Heart right ventricle (tissue), 16 donors: ENCODE measurements around the gene KLF6. TPM values are rescaled to one million over a fixed set of nuclear protein-coding genes. Genes with fewer than 3 reads are reported as not detected.
"Not testable (repeated sequence)": the region's sequence is repeated elsewhere in the genome, so short reads cannot be mapped to it uniquely, and the experiment has no call there.

Source experiments
- ATAC-seq, 8 donors: fragments of 200-7000 bp; cut with Tn5 transposase; one replicate each; pipeline ENCODE4 v1.9.1; 2020; ENCODE audit warnings: mild to moderate bottlenecking in 8 of 8, moderate library complexity in 8 of 8, moderate number of reproducible peaks in 1 of 8
- DNase-seq, 2 donors: peaks; one replicate each; pipeline ENCODE4 v3.0.0-alpha.2; 2020
- H3K27ac ChIP-seq, 10 donors: fragments of 200-600 bp; sonication (generic) in 2 of 10; one replicate each; pipeline versions ENCODE4 v1.5.0 to v1.8.0; 2020 to 2022; ENCODE audit warnings: mild to moderate bottlenecking in 3 of 10
- H3K27me3 ChIP-seq, 7 donors: fragments of 200-600 bp; one replicate each; pipeline ENCODE4 v1.8.0; 2021 to 2022; ENCODE audit warnings: mild to moderate bottlenecking in 2 of 7
- H3K36me3 ChIP-seq, 9 donors: fragments of 200-600 bp; sonication (generic) in 1 of 9; one replicate each; pipeline versions ENCODE4 v1.5.0 to v1.8.0; 2020 to 2022; ENCODE audit warnings: mild to moderate bottlenecking in 2 of 9
- H3K4me1 ChIP-seq, 9 donors: fragments of 200-600 bp; sonication (generic) in 1 of 9; one replicate each; pipeline versions ENCODE4 v1.5.0 to v1.8.0; 2020 to 2022; ENCODE audit warnings: mild to moderate bottlenecking in 4 of 9
- H3K4me3 ChIP-seq, 10 donors: fragments of 200-600 bp; sonication (generic) in 2 of 10; one replicate each; pipeline versions ENCODE4 v1.5.0 to v1.8.0; 2020 to 2022; ENCODE audit warnings: mild to moderate bottlenecking in 7 of 10, moderate library complexity in 2 of 10
- H3K9me3 ChIP-seq, 11 donors: fragments of 200-600 bp in 10 of 11; sonication (generic) in 2 of 11; one replicate each; pipeline versions ENCODE4 v1.5.0 to v1.8.0; 2013 to 2022; ENCODE audit warnings: mild to moderate bottlenecking in 2 of 11, control low read depth in 1 of 11, moderate library complexity in 1 of 11
- CTCF ChIP-seq, 9 donors: fragments of 200-600 bp; sonication (generic) in 2 of 9; IDR thresholded peaks; one replicate each; pipeline versions ENCODE4 v1.5.0 to v1.8.0; 2021 to 2022; ENCODE audit warnings: antibody characterized with exemption in 9 of 9, mild to moderate bottlenecking in 5 of 9, moderate library complexity in 1 of 9
- WGBS, 2 donors: extraction: QIAGEN DNeasy Blood & Tissue Kit; methylation state at CpG; one replicate each; pipeline ENCODE4 v1.1.7; 2013; ENCODE audit warnings: inconsistent platforms in 1 of 2; 5-methylcytosine and 5-hydroxymethylcytosine counted together
- intact Hi-C, 10 donors: fragments of 100-400 bp; cut with DNase I; formaldehyde crosslinking; loops; one replicate each; pipeline versions ENCODE4 v1.11.1 to v1.14.2; 2022
- polyA plus RNA-seq, 2 donors: library from polyadenylated mRNA; stranded (reverse); fragments of 200-250 nt; gene quantifications; one replicate each; pipeline ENCODE4 v1.2.3, GENCODE V29; 2013
- total RNA-seq, 10 donors: library from RNA; stranded (reverse); fragmentation: NEBNext Ultra II Directional in 3 of 10; extraction: Animal tissue kit (Norgen Biotek cat#: 25700) in 3 of 10; gene quantifications; one replicate each; pipeline versions ENCODE4 v1.2.1 to v1.2.4, GENCODE V29; 2021 to 2023
- donor health status: Arrhythmogenic right ventricular cardiomyopathy.
- donor health status: ischemic (EF 13 %, LVEDD 7.1; RV severe dilation, severe dysfunction).
- donor health status: healthy with polysubstance abuse.
- donor health status: DM: no; HTN: yes; CAD: no.
- donor health status: DM: no; HTN: no; CAD: no.
- donor health status: ischemic (EF 25% LVEDD 6.9; RV normal size, moderate dysfunction).
- donor health status: ischemic (EF 25% LVEDD 5.7; RV mildly dilated, moderate dysfunction).
- donor health status: healthy.
- donor health status: DM: yes; HTN: yes; CAD: no.
- donor health status: Ischemic cardiomyopathy.
- donor health status: ischemic (EF 35%, LVEDD 5.7; RV mildly dilated, moderate dysfunction).
- donor health status: nonischemic (EF 11% LVEDD 7.7; RV severe dilation, severe dysfunction).
- donor health status: DM: yes; HTN: yes; CAD: no.
- donor health status: PGD.
- donor health status: ischemic (EF 29% LVEDD 5.4; RV normal size, mild dysfunction).
- donor health status: nonischemic (EF 23%, LVEDD 6.1; RV moderate dilation, normal function).

The KLF6 gene
- total and polyA plus RNA-seq, 12 donors = 22.1 to 90.5 (median 52.0) TPM

- Histone ChIP-seq H3K36me3 (no peaks in the 10 kb centered on the region), H3K27me3 (no peaks in the 10 kb centered on the region), H3K27ac (no peak overlapping the region), H3K9me3 (no peaks in the 10 kb centered on the region), H3K4me1 (peaks cover 0 to 3% (median 0%) of the 10 kb centered on the region in 9 donors), H3K4me3 (no peak overlapping the region)
- peak in 5 of 9 donors; percentile 6 to 43 (median 34) for TF ChIP-seq CTCF (IDR thresholded peaks at IDR 0.05)
- DNase-seq = no peak
- 69 to 88% methylated on average over 10 of the region's 10 CpGs for WGBS, 2 donors
- ATAC-seq = peak in 7 of 8 donors; percentile 34 to 67 (median 54)
- intact Hi-C loops = no loop called here
Observed at GRCh38 chr10:3735175-3735574, 49.8 kb downstream of the KLF6 start.

- Histone ChIP-seq H3K4me3 (no peak overlapping the region), H3K9me3 (no peaks in the 10 kb centered on the region), H3K27me3 (no peaks in the 10 kb centered on the region), H3K36me3 (no peaks in the 10 kb centered on the region), H3K4me1 (no peaks in the 10 kb centered on the region), H3K27ac (no peak overlapping the region)
- DNase-seq = no peak
- TF ChIP-seq CTCF (IDR thresholded peaks at IDR 0.05) = no peak
- no peak for ATAC-seq
- 65 to 97% methylated on average over 3 of the region's 3 CpGs for WGBS, 2 donors
- intact Hi-C loops = no loop called here
Observed at GRCh38 chr10:3734111-3734510, 50.9 kb downstream of the KLF6 start.

GRCh38 chr10:3732183-3732582, 52.8 kb downstream of the KLF6 start:
- H3K9me3 ChIP-seq, DNase-seq, H3K27ac ChIP-seq, intact Hi-C loops, H3K4me3 ChIP-seq, H3K36me3 ChIP-seq, H3K4me1 ChIP-seq, ATAC-seq, H3K27me3 ChIP-seq: not testable (repeated sequence)
- 90 to 92% methylated on average over 3 of the region's 3 CpGs for WGBS, 2 donors

- H3K9me3 ChIP-seq = peaks cover 0 to 10% (median 0%) of the 10 kb centered on the region in 11 donors
- no peak overlapping the region for H3K27ac ChIP-seq
- no peaks in the 10 kb centered on the region for H3K36me3 ChIP-seq
- no peak for TF ChIP-seq CTCF (IDR thresholded peaks at IDR 0.05)
- WGBS, 2 donors = 94 to 95% methylated on average over 12 of the region's 12 CpGs
- no peak for DNase-seq
- ATAC-seq = no peak
- H3K4me3 ChIP-seq = no peak overlapping the region
- intact Hi-C loops = no loop called here
- no peaks in the 10 kb centered on the region for H3K4me1 ChIP-seq
- H3K27me3 ChIP-seq = no peaks in the 10 kb centered on the region
Observed at GRCh38 chr10:3729397-3729976, 55.5 kb downstream of the KLF6 start.

- Histone ChIP-seq H3K27me3 (no peaks in the 10 kb centered on the region), H3K4me3 (no peak overlapping the region), H3K4me1 (no peaks in the 10 kb centered on the region), H3K9me3 (peaks cover 0 to 10% (median 0%) of the 10 kb centered on the region in 11 donors), H3K27ac (no peak overlapping the region), H3K36me3 (no peaks in the 10 kb centered on the region)
- intact Hi-C loops = no loop called here
- 88 to 94% methylated on average over 3 of the region's 3 CpGs for WGBS, 2 donors
- ATAC-seq (no peak), DNase-seq (no peak)
- no peak for TF ChIP-seq CTCF (IDR thresholded peaks at IDR 0.05)
Observed at GRCh38 chr10:3728563-3728962, 56.4 kb downstream of the KLF6 start.
